Common myeloid progenitor, CD34-positive (primary cell): ENCODE measurements around the gene HSP90B1.

Experiments
- CTCF ChIA-PET: fragments of 350-600 bp; sonication (Branson Sonifier 250); formaldehyde crosslinking; loops from one replicate; lab custom pipeline; 2021; ENCODE audit warnings: antibody characterized with exemption; lab: Charles Lee
- POLR2A ChIA-PET: fragments of 350-600 bp; sonication (Branson Sonifier 250); formaldehyde crosslinking; loops from one replicate; lab custom pipeline; 2021; ENCODE audit warnings: antibody characterized with exemption; lab: Charles Lee
- DNase-seq, 3 donors: peaks; one replicate each; pipeline versions ENCODE4 v3.0.0 to v3.0.0-alpha.2; 2013
- H3K27ac ChIP-seq, 2 experiments: 1 replicate in 1 of 2; 2 replicates in 1 of 2; pipeline ENCODE4 v1.7.0; 2013; ENCODE audit warnings: inconsistent platforms in 2 of 2, low read length in 2 of 2, mild to moderate bottlenecking in 2 of 2, low read depth in 1 of 2, moderate library complexity in 1 of 2; ENCODE audit not compliant: severe bottlenecking in 2 of 2, insufficient read depth in 1 of 2, poor library complexity in 1 of 2
- H3K27me3 ChIP-seq, 5 experiments: replicated peaks in 2 of 5; 1 replicate in 3 of 5; 2 replicates in 2 of 5; pipeline versions ENCODE4 v1.6.1 to v1.7.0; 2013; ENCODE audit warnings: low read length in 4 of 5, mild to moderate bottlenecking in 2 of 5, moderate library complexity in 2 of 5, inconsistent platforms in 1 of 5; ENCODE audit not compliant: insufficient read depth in 5 of 5, control insufficient read depth in 4 of 5
- H3K36me3 ChIP-seq, 4 experiments: 1 replicate in 2 of 4; 2 replicates in 2 of 4; pipeline versions ENCODE4 v1.6.1 to v1.7.0; 2013; ENCODE audit warnings: low read length in 3 of 4, control low read depth in 1 of 4, mild to moderate bottlenecking in 1 of 4; ENCODE audit not compliant: control insufficient read depth in 4 of 4, insufficient read depth in 4 of 4
- H3K4me1 ChIP-seq, 4 experiments: 1 replicate in 3 of 4; 2 replicates in 1 of 4; pipeline versions ENCODE4 v1.6.1 to v1.7.1; 2013; ENCODE audit warnings: low read length in 3 of 4, mild to moderate bottlenecking in 3 of 4, control low read depth in 1 of 4, inconsistent platforms in 1 of 4, moderate library complexity in 1 of 4; ENCODE audit not compliant: control insufficient read depth in 4 of 4, insufficient read depth in 4 of 4; ENCODE audit errors: control extremely low read depth in 1 of 4
- H3K4me3 ChIP-seq, 7 experiments: 1 replicate in 4 of 7; 2 replicates in 3 of 7; pipeline versions ENCODE4 v1.5.1 to v1.7.0; 2013; ENCODE audit warnings: mild to moderate bottlenecking in 7 of 7, low read length in 6 of 7, moderate library complexity in 6 of 7, inconsistent platforms in 2 of 7, low read depth in 2 of 7, control low read depth in 1 of 7; ENCODE audit not compliant: insufficient read depth in 4 of 7, control insufficient read depth in 1 of 7; ENCODE audit errors: extremely low read depth in 1 of 7
- H3K9me3 ChIP-seq, 5 experiments: 1 replicate in 4 of 5; 2 replicates in 1 of 5; pipeline versions ENCODE4 v1.6.1 to v1.7.1; 2013; ENCODE audit warnings: low read length in 4 of 5, mild to moderate bottlenecking in 2 of 5, inconsistent platforms in 1 of 5, low read depth in 1 of 5, moderate library complexity in 1 of 5; ENCODE audit not compliant: control insufficient read depth in 4 of 5, insufficient read depth in 2 of 5; ENCODE audit errors: control extremely low read depth in 1 of 5
- WGBS: methylation state at CpG from one replicate; pipeline ENCODE4 v1.1.5; 2013; ENCODE audit not compliant: insufficient coverage; 5-methylcytosine and 5-hydroxymethylcytosine counted together

The HSP90B1 gene

GRCh38 chr12:103944964-103945363, 14.8 kb downstream of the HSP90B1 start:
- CTCF ChIA-PET = interaction anchor here (1.5 to 2.2 kb wide), 3 partner anchors 9 to 61 kb away, joined by 4 to 9 read pairs (median 6); no protein-coding TSS in a partner anchor
- peaks cover 39 to 97% (median 74%) of the 10 kb centered on the region in 4 experiments for H3K36me3 ChIP-seq
- no peak overlapping the region for H3K27ac ChIP-seq
- POLR2A ChIA-PET = interaction anchor here (1.5 to 2.6 kb wide), 2 partner anchors 8 to 20 kb away, joined by 5 to 13 read pairs; partner anchors contain the start of gene TDG
- no peak for DNase-seq
- 69% methylated on average over 2 of the region's 3 CpGs for WGBS
- no peaks in the 10 kb centered on the region for H3K9me3 ChIP-seq
- no peaks in the 10 kb centered on the region for H3K27me3 ChIP-seq
- H3K4me1 ChIP-seq = peaks cover 0 to 2% (median 0%) of the 10 kb centered on the region in 4 experiments
- H3K4me3 ChIP-seq = no peak overlapping the region

GRCh38 chr12:103947871-103948555, 17.8 kb downstream of the HSP90B1 start:
- POLR2A ChIA-PET = interaction anchor here (0.8 to 1.0 kb wide), 3 partner anchors 9 to 58 kb away, joined by 3 to 5 read pairs (median 3); a partner anchor contains a TSS
- CTCF ChIA-PET = interaction anchor here (0.9 kb wide), 1 partner anchor 18 kb away, joined by 3 read pairs; no protein-coding TSS in a partner anchor
- 96% methylated on average over 6 of the region's 7 CpGs for WGBS
- no peaks in the 10 kb centered on the region for H3K9me3 ChIP-seq
- no peak overlapping the region for H3K27ac ChIP-seq
- no peak overlapping the region for H3K4me3 ChIP-seq
- H3K27me3 ChIP-seq = no peaks in the 10 kb centered on the region
- DNase-seq = no peak
- peaks cover 32 to 95% (median 70%) of the 10 kb centered on the region in 4 experiments for H3K36me3 ChIP-seq
- peaks cover 0 to 2% (median 0%) of the 10 kb centered on the region in 4 experiments for H3K4me1 ChIP-seq

- Histone ChIP-seq H3K4me3 (no peak overlapping the region), H3K27ac (no peak overlapping the region), H3K9me3 (no peaks in the 10 kb centered on the region), H3K36me3 (peaks cover 30 to 94% (median 69%) of the 10 kb centered on the region in 4 experiments), H3K4me1 (peaks cover 0 to 2% (median 0%) of the 10 kb centered on the region in 4 experiments), H3K27me3 (no peaks in the 10 kb centered on the region)
- ChIA-PET POLR2A (interaction anchor here (0.8 to 2.0 kb wide), 5 partner anchors 12 to 59 kb away, joined by 3 to 12 read pairs (median 5); partner anchors contain the start of gene TDG), CTCF (interaction anchor here (0.9 to 1.4 kb wide), 3 partner anchors 12 to 71 kb away, joined by 3 read pairs; no protein-coding TSS in a partner anchor)
- DNase-seq = no peak
- WGBS = 91% methylated on average over 10 of the region's 13 CpGs
Observed at GRCh38 chr12:103948746-103949406, 18.7 kb downstream of the HSP90B1 start.

GRCh38 chr12:103952497-103952896, 22.3 kb downstream of the HSP90B1 start:
- Histone ChIP-seq H3K9me3 (no peaks in the 10 kb centered on the region), H3K36me3 (peaks cover 11 to 66% (median 42%) of the 10 kb centered on the region in 4 experiments), H3K4me1 (peaks cover 10 to 18% (median 14%) of the 10 kb centered on the region in 4 experiments), H3K27ac (no peak overlapping the region), H3K4me3 (no peak overlapping the region), H3K27me3 (no peaks in the 10 kb centered on the region)
- ChIA-PET CTCF (interaction anchor here (0.8 to 3.2 kb wide), 4 partner anchors 11 to 18 kb away, joined by 3 to 9 read pairs (median 6); no protein-coding TSS in a partner anchor), POLR2A (interaction anchor here (1.0 to 3.2 kb wide), 2 partner anchors 13 to 17 kb away, joined by 3 to 12 read pairs; partner anchors contain the start of gene TDG)
- no CpG with 5 or more reads among the region's 1 CpG for WGBS
- DNase-seq = no peak

GRCh38 chr12:103955811-103956508, 25.8 kb downstream of the HSP90B1 start:
- no peaks in the 10 kb centered on the region for H3K9me3 ChIP-seq
- WGBS = 43% methylated on average over 7 of the region's 7 CpGs
- POLR2A ChIA-PET = interaction anchor here (0.9 to 2.8 kb wide), 2 partner anchors 8 to 10 kb away, joined by 3 to 37 read pairs; partner anchors contain the start of gene TDG

GRCh38 chr12:103956509-103957027, 26.4 kb downstream of the HSP90B1 start:
- peaks cover 4 to 31% (median 18%) of the 10 kb centered on the region in 4 experiments for H3K36me3 ChIP-seq
- peak overlapping the region; percentile 72 to 91 for H3K27ac ChIP-seq
- ChIA-PET CTCF (interaction anchor here (0.8 to 1.8 kb wide), 5 partner anchors 9 to 143 kb away, joined by 3 to 8 read pairs (median 5); partner anchors contain the start of gene TDG), POLR2A (interaction anchor here (0.9 to 2.8 kb wide), 3 partner anchors 9 to 27 kb away, joined by 3 to 37 read pairs (median 3); partner anchors contain the start of gene TDG)
- H3K4me1 ChIP-seq = peaks cover 10 to 20% (median 15%) of the 10 kb centered on the region in 4 experiments
- H3K27me3 ChIP-seq = no peaks in the 10 kb centered on the region
- no peaks in the 10 kb centered on the region for H3K9me3 ChIP-seq
- H3K4me3 ChIP-seq = peak overlapping the region; percentile 78 to 97 (median 91)
- WGBS = 0% methylated on average over 26 of the region's 31 CpGs
- no peak for DNase-seq

More at GRCh38 chr12:103955811-103956508, 25.8 kb downstream of the HSP90B1 start:
- H3K4me3 ChIP-seq = peak overlapping the region; percentile 78 to 97 (median 91)
- H3K27me3 ChIP-seq = no peaks in the 10 kb centered on the region
- H3K4me1 ChIP-seq = peaks cover 10 to 20% (median 15%) of the 10 kb centered on the region in 4 experiments
- CTCF ChIA-PET = interaction anchor here (0.6 to 3.2 kb wide), 6 partner anchors 7 to 326 kb away, joined by 3 to 9 read pairs (median 5); partner anchors contain the start of gene TDG
- peaks cover 4 to 35% (median 21%) of the 10 kb centered on the region in 4 experiments for H3K36me3 ChIP-seq
- peak overlapping the region; percentile 72 to 91 for H3K27ac ChIP-seq
- DNase-seq = no peak
